Measurements from ENCODE around the gene DCAF12.

Gene DCAF12

GRCh38 chr9:34093578-34093977, 32.9 kb downstream of the DCAF12 start:
- H3K9ac ChIP-seq (ENCODE audit: low read length) = no peak overlapping the region
- no peak overlapping the region for H3K4ac ChIP-seq (ENCODE audit: low read depth, low read length)
- no peak overlapping the region for H3K23ac ChIP-seq (ENCODE audit: low read length)
- H3K9me3 ChIP-seq (ENCODE audit: insufficient read depth, low read depth, low read length) = no peaks in the 10 kb centered on the region
- H3K36me3 ChIP-seq (ENCODE audit: control insufficient read depth in 1 of 2, insufficient read depth in 2 of 2, low read length in 2 of 2) = peaks cover 50 to 61% of the 10 kb centered on the region in 2 experiments
- no peak overlapping the region for H2BK5ac ChIP-seq (ENCODE audit: low read depth, low read length, poor library complexity)
- H3K79me1 ChIP-seq (ENCODE audit: low read length) = no peaks in the 10 kb centered on the region
- no peak overlapping the region for H4K91ac ChIP-seq (ENCODE audit: low read depth, low read length)
- no peak overlapping the region for H3K4me2 ChIP-seq (ENCODE audit: low read length)
- H3K4me3 ChIP-seq (ENCODE audit: low read depth, low read length) = no peak overlapping the region
- H3K14ac ChIP-seq (ENCODE audit: low read length) = no peak overlapping the region
- no peak overlapping the region for H3K27ac ChIP-seq (ENCODE audit: low read depth, low read length)
- no peaks in the 10 kb centered on the region for H3K27me3 ChIP-seq (ENCODE audit: insufficient read depth, low read length)
- no peaks in the 10 kb centered on the region for H3K79me2 ChIP-seq (ENCODE audit: control insufficient read depth, insufficient read depth, low read length, poor library complexity)
- H2AFZ ChIP-seq (ENCODE audit: insufficient read depth, low read length, poor library complexity) = no peak overlapping the region
- WGBS (ENCODE audit: extremely low coverage, insufficient coverage, insufficient read length) = no CpG with 5 or more reads among the region's 5 CpGs
- H2AK5ac ChIP-seq (ENCODE audit: low read length) = no peak overlapping the region
- no peaks in the 10 kb centered on the region for H3K4me1 ChIP-seq (ENCODE audit: control insufficient read depth in 1 of 2, insufficient read depth in 2 of 2, low read length in 2 of 2)
- no peak overlapping the region for H3K18ac ChIP-seq (ENCODE audit: low read length)
- no peak for DNase-seq
- no peak overlapping the region for H4K8ac ChIP-seq (ENCODE audit: low read depth, low read length)
- no peak overlapping the region for H2BK12ac ChIP-seq (ENCODE audit: low read length)
- H4K12ac ChIP-seq (ENCODE audit: low read depth, low read length) = no peak overlapping the region
- no peak overlapping the region for H2BK120ac ChIP-seq (ENCODE audit: insufficient read depth, low read length, poor library complexity)

GRCh38 chr9:34089311-34089710, 37.2 kb downstream of the DCAF12 start:
- Histone ChIP-seq H2AK5ac (ENCODE audit: low read length) (no peak overlapping the region), H3K23ac (ENCODE audit: low read length) (no peak overlapping the region), H3K4me2 (ENCODE audit: low read length) (no peak overlapping the region), H3K14ac (ENCODE audit: low read length) (no peak overlapping the region), H2BK5ac (ENCODE audit: low read depth, low read length, poor library complexity) (no peak overlapping the region), H3K4ac (ENCODE audit: low read depth, low read length) (no peak overlapping the region), H3K79me1 (ENCODE audit: low read length) (no peaks in the 10 kb centered on the region), H2AFZ (ENCODE audit: insufficient read depth, low read length, poor library complexity) (no peak overlapping the region), H2BK120ac (ENCODE audit: insufficient read depth, low read length, poor library complexity) (no peak overlapping the region), H3K4me1 (ENCODE audit: control insufficient read depth in 1 of 2, insufficient read depth in 2 of 2, low read length in 2 of 2) (no peaks in the 10 kb centered on the region), H4K8ac (ENCODE audit: low read depth, low read length) (no peak overlapping the region), H3K27me3 (ENCODE audit: insufficient read depth, low read length) (no peaks in the 10 kb centered on the region), H3K9me3 (ENCODE audit: insufficient read depth, low read depth, low read length) (no peaks in the 10 kb centered on the region), H3K9ac (ENCODE audit: low read length) (no peak overlapping the region), H4K12ac (ENCODE audit: low read depth, low read length) (no peak overlapping the region), H4K91ac (ENCODE audit: low read depth, low read length) (no peak overlapping the region), H3K18ac (ENCODE audit: low read length) (no peak overlapping the region), H3K27ac (ENCODE audit: low read depth, low read length) (no peak overlapping the region), H3K4me3 (ENCODE audit: low read depth, low read length) (no peak overlapping the region), H2BK12ac (ENCODE audit: low read length) (no peak overlapping the region), H3K79me2 (ENCODE audit: control insufficient read depth, insufficient read depth, low read length, poor library complexity) (no peaks in the 10 kb centered on the region), H3K36me3 (ENCODE audit: control insufficient read depth in 1 of 2, insufficient read depth in 2 of 2, low read length in 2 of 2) (peaks cover 41 to 56% of the 10 kb centered on the region in 2 experiments)
- no peak for DNase-seq
- WGBS (ENCODE audit: extremely low coverage, insufficient coverage, insufficient read length) = no CpG with 5 or more reads among the region's 7 CpGs

- H3K79me2 ChIP-seq (ENCODE audit: control insufficient read depth, insufficient read depth, low read length, poor library complexity) = no peaks in the 10 kb centered on the region
- no peak overlapping the region for H4K91ac ChIP-seq (ENCODE audit: low read depth, low read length)
- peaks cover 26 to 43% of the 10 kb centered on the region in 2 experiments for H3K36me3 ChIP-seq (ENCODE audit: control insufficient read depth in 1 of 2, insufficient read depth in 2 of 2, low read length in 2 of 2)
- H3K14ac ChIP-seq (ENCODE audit: low read length) = no peak overlapping the region
- no peak overlapping the region for H2BK120ac ChIP-seq (ENCODE audit: insufficient read depth, low read length, poor library complexity)
- H3K4me2 ChIP-seq (ENCODE audit: low read length) = no peak overlapping the region
- H3K9me3 ChIP-seq (ENCODE audit: insufficient read depth, low read depth, low read length) = no peaks in the 10 kb centered on the region
- no peak for DNase-seq
- no peak overlapping the region for H3K27ac ChIP-seq (ENCODE audit: low read depth, low read length)
- no peak overlapping the region for H4K8ac ChIP-seq (ENCODE audit: low read depth, low read length)
- no peak overlapping the region for H4K12ac ChIP-seq (ENCODE audit: low read depth, low read length)
- H3K27me3 ChIP-seq (ENCODE audit: insufficient read depth, low read length) = no peaks in the 10 kb centered on the region
- no peak overlapping the region for H3K9ac ChIP-seq (ENCODE audit: low read length)
- H3K4ac ChIP-seq (ENCODE audit: low read depth, low read length) = no peak overlapping the region
- no peaks in the 10 kb centered on the region for H3K79me1 ChIP-seq (ENCODE audit: low read length)
- no peak overlapping the region for H3K4me3 ChIP-seq (ENCODE audit: low read depth, low read length)
- no peaks in the 10 kb centered on the region for H3K4me1 ChIP-seq (ENCODE audit: control insufficient read depth in 1 of 2, insufficient read depth in 2 of 2, low read length in 2 of 2)
- no peak overlapping the region for H2AK5ac ChIP-seq (ENCODE audit: low read length)
- H2AFZ ChIP-seq (ENCODE audit: insufficient read depth, low read length, poor library complexity) = no peak overlapping the region
- H2BK12ac ChIP-seq (ENCODE audit: low read length) = no peak overlapping the region
- H2BK5ac ChIP-seq (ENCODE audit: low read depth, low read length, poor library complexity) = no peak overlapping the region
- H3K18ac ChIP-seq (ENCODE audit: low read length) = no peak overlapping the region
- no CpG with 5 or more reads among the region's 1 CpG for WGBS (ENCODE audit: extremely low coverage, insufficient coverage, insufficient read length)
- H3K23ac ChIP-seq (ENCODE audit: low read length) = no peak overlapping the region
These were observed 39.1 kb downstream of the DCAF12 start for GRCh38 chr9:34087370-34087769.

- H3K4me3 ChIP-seq (ENCODE audit: low read depth, low read length) = no peak overlapping the region
- H3K9ac ChIP-seq (ENCODE audit: low read length) = no peak overlapping the region
- H3K4me2 ChIP-seq (ENCODE audit: low read length) = no peak overlapping the region
- no peaks in the 10 kb centered on the region for H3K4me1 ChIP-seq (ENCODE audit: control insufficient read depth in 1 of 2, insufficient read depth in 2 of 2, low read length in 2 of 2)
- H3K4ac ChIP-seq (ENCODE audit: low read depth, low read length) = no peak overlapping the region
- H2AK5ac ChIP-seq (ENCODE audit: low read length) = no peak overlapping the region
- no peaks in the 10 kb centered on the region for H3K79me2 ChIP-seq (ENCODE audit: control insufficient read depth, insufficient read depth, low read length, poor library complexity)
- DNase-seq = no peak
- H3K27me3 ChIP-seq (ENCODE audit: insufficient read depth, low read length) = no peaks in the 10 kb centered on the region
- H2BK5ac ChIP-seq (ENCODE audit: low read depth, low read length, poor library complexity) = no peak overlapping the region
- no peak overlapping the region for H2AFZ ChIP-seq (ENCODE audit: insufficient read depth, low read length, poor library complexity)
- no peak overlapping the region for H4K12ac ChIP-seq (ENCODE audit: low read depth, low read length)
- no peaks in the 10 kb centered on the region for H3K79me1 ChIP-seq (ENCODE audit: low read length)
- H3K27ac ChIP-seq (ENCODE audit: low read depth, low read length) = no peak overlapping the region
- H3K9me3 ChIP-seq (ENCODE audit: insufficient read depth, low read depth, low read length) = no peaks in the 10 kb centered on the region
- peaks cover 23 to 43% of the 10 kb centered on the region in 2 experiments for H3K36me3 ChIP-seq (ENCODE audit: control insufficient read depth in 1 of 2, insufficient read depth in 2 of 2, low read length in 2 of 2)
- no peak overlapping the region for H4K91ac ChIP-seq (ENCODE audit: low read depth, low read length)
- no peak overlapping the region for H4K8ac ChIP-seq (ENCODE audit: low read depth, low read length)
- H3K14ac ChIP-seq (ENCODE audit: low read length) = no peak overlapping the region
- no peak overlapping the region for H2BK12ac ChIP-seq (ENCODE audit: low read length)
- no peak overlapping the region for H2BK120ac ChIP-seq (ENCODE audit: insufficient read depth, low read length, poor library complexity)
- H3K18ac ChIP-seq (ENCODE audit: low read length) = no peak overlapping the region
- H3K23ac ChIP-seq (ENCODE audit: low read length) = no peak overlapping the region
These were observed 39.6 kb downstream of the DCAF12 start for GRCh38 chr9:34086864-34087263.

Data from trophoblast cell (in vitro differentiated cells and primary cell).